Thyroid gland (tissue), 4 donors: ENCODE results near the gene C9orf43.

Experiments used
- CTCF ChIP-seq, 6 experiments: fragments of 200-600 bp in 3 of 6; fragments of 450-650 bp in 3 of 6; sonication (generic) in 3 of 6; IDR thresholded peaks; one replicate each; pipeline ENCODE4 v1.5.1; 2016 to 2019; ENCODE audit warnings: antibody characterized with exemption in 6 of 6, mild to moderate bottlenecking in 2 of 6, inconsistent platforms in 1 of 6, moderate library complexity in 1 of 6
- POLR2A ChIP-seq, 2 donors: fragments of 450-650 bp; IDR thresholded peaks; one replicate each; pipeline ENCODE4 v1.6.1; 2017; ENCODE audit warnings: antibody characterized with exemption in 2 of 2, mild to moderate bottlenecking in 2 of 2, moderate library complexity in 1 of 2

DNA sequence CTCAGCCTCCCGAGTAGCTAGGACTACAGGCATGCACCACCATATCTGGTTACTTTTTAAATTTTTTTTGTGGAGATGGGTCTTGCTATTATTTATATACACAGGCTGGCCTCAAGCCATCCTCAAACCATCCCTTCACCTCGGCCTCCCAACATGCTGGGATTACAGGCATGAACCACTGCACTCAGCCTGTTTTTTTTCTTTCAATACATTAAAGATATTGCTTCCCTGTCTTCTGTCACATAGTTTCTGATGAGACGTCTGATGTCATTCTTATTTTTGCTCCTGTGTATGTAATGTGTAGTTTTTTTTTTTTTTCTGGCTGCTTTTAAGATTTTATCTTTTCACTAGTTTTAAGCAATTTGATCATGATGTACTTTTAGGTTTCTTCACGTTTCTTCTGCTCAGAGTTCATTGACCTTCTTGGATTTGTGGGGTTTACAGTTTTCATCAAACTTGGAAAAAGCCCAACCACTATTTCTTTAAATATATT lies 41.6 kb downstream of the C9orf43 start:
- TF ChIP-seq CTCF (IDR thresholded peaks at IDR 0.05) (no peak), POLR2A (IDR thresholded peaks at IDR 0.05) (no peak)
